ENCODE data around the gene ARID2. TPM values are rescaled to one million over a fixed set of nuclear protein-coding genes. Genes with fewer than 3 reads are reported as not detected.

Gene ARID2
- polyA plus RNA-seq, 1 donor (not counting 4 experiments of a cell fraction or from before 2014, with no cell fraction given), result 15.1 TPM

DNA sequence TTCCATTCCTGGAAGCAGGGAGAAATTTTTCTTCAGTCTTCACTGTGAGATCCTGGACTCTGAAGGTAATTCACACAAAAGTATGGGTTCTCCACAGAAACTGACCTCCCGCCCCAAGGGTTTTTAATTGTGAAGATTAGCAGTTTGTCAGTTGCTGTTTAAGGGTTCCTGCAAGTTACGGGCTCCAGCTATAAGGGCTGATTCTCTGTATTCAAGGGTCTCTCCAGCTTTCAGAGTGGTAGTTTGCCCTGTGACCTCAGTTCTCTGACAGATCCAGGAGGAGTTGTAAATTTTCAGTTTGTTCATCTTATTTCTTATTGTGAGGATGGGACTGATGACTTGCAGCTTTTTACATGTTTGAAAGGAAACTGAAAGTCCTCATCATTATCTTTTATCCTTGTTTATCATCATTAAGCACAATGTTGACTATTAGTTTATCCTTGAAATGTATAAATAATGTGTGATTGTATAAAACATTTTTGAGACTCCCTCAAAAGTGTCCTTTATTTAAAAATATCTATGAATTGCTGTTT, 149.9 kb downstream of the ARID2 start:
- Histone ChIP-seq H3K9me1 (ENCODE audit: control insufficient read depth, extremely low read depth, insufficient read depth, low read length) (no peaks in the 10 kb centered on the region), H3K27me3 (ENCODE audit: control insufficient read depth, extremely low read depth, insufficient read depth, low read length) (no peaks in the 10 kb centered on the region), H3K79me2 (ENCODE audit: control insufficient read depth, insufficient read depth, low read length) (no peaks in the 10 kb centered on the region), H3K4me3 (ENCODE audit: control insufficient read depth in 2 of 3, extremely low read depth in 1 of 3, insufficient read depth in 2 of 3, low read depth in 1 of 3, low read length in 3 of 3) (no peak overlapping the region), H3K4me1 (ENCODE audit: control insufficient read depth, extremely low read depth, insufficient read depth, low read length) (no peaks in the 10 kb centered on the region), H2AFZ (ENCODE audit: control insufficient read depth, low read length) (no peak overlapping the region), H3K4me2 (ENCODE audit: control insufficient read depth, extremely low read depth, insufficient read depth, low read depth, low read length) (no peak overlapping the region), H3K9me3 (ENCODE audit: control insufficient read depth, low read depth, low read length) (no peaks in the 10 kb centered on the region), H3K27ac (ENCODE audit: control insufficient read depth, insufficient read depth, low read length) (no peak overlapping the region), H3K36me3 (ENCODE audit: control insufficient read depth in 2 of 2, extremely low read depth in 1 of 2, insufficient read depth in 2 of 2, low read length in 2 of 2) (peaks cover 0 to 5% of the 10 kb centered on the region in 2 experiments), H4K20me1 (ENCODE audit: control insufficient read depth, extremely low read depth, insufficient read depth, low read length) (no peaks in the 10 kb centered on the region), H3K9ac (ENCODE audit: control insufficient read depth, extremely low read depth, insufficient read depth, low read length) (no peak overlapping the region)
- TF ChIP-seq CTCF (optimal IDR thresholded peaks at IDR 0.05 in 1 of 3, IDR thresholded peaks at IDR 0.05 in 1 of 3, conservative IDR thresholded peaks at IDR 0.05 in 1 of 3; ENCODE audit: extremely low read depth in 1 of 3, insufficient read depth in 2 of 3, low read length in 3 of 3), result no peak
- TF ChIP-seq EZH2 (IDR thresholded peaks at IDR 0.05; ENCODE audit: low read length), result no peak
- dilution Hi-C loops (cut with MboI; ENCODE audit: extremely low pct_ligation_motif_present, low sequenced_read_pairs), result no loop called here
- FAIRE-seq (no peak), DNase-seq (ENCODE audit: low read depth, low spot score) (no peak)

DNA sequence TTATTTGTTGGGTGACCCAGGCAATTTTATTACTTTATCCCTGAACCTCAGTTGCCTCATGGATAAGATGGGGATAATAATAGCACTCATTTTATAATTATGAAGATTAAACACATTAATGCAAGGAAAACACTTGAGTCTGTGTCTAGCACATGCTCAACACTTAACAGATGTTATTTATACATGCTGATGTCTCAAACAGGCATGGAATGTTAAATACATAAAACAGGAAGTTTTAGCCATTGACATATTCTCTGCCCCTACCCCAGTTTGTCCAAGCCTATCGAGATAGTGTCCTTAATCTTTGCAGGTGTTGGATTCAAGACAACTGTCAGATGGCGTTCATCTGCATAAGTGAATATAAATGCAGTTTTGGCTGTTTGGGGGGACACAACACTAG, 151.0 kb downstream of the ARID2 start:
- dilution Hi-C loops (cut with MboI; ENCODE audit: extremely low pct_ligation_motif_present, low sequenced_read_pairs), result no loop called here

More for the DNA sequence above, 151.0 kb downstream of the ARID2 start:
- Histone ChIP-seq H3K9me1 (ENCODE audit: control insufficient read depth, extremely low read depth, insufficient read depth, low read length) (no peaks in the 10 kb centered on the region), H2AFZ (ENCODE audit: control insufficient read depth, low read length) (no peak overlapping the region), H3K9me3 (ENCODE audit: control insufficient read depth, low read depth, low read length) (no peaks in the 10 kb centered on the region), H3K4me1 (ENCODE audit: control insufficient read depth, extremely low read depth, insufficient read depth, low read length) (no peaks in the 10 kb centered on the region), H3K4me3 (ENCODE audit: control insufficient read depth in 2 of 3, extremely low read depth in 1 of 3, insufficient read depth in 2 of 3, low read depth in 1 of 3, low read length in 3 of 3) (no peak overlapping the region), H3K27me3 (ENCODE audit: control insufficient read depth, extremely low read depth, insufficient read depth, low read length) (no peaks in the 10 kb centered on the region), H3K9ac (ENCODE audit: control insufficient read depth, extremely low read depth, insufficient read depth, low read length) (no peak overlapping the region), H3K79me2 (ENCODE audit: control insufficient read depth, insufficient read depth, low read length) (no peaks in the 10 kb centered on the region), H3K27ac (ENCODE audit: control insufficient read depth, insufficient read depth, low read length) (no peak overlapping the region), H3K36me3 (ENCODE audit: control insufficient read depth in 2 of 2, extremely low read depth in 1 of 2, insufficient read depth in 2 of 2, low read length in 2 of 2) (peaks cover 0 to 3% of the 10 kb centered on the region in 2 experiments), H4K20me1 (ENCODE audit: control insufficient read depth, extremely low read depth, insufficient read depth, low read length) (no peaks in the 10 kb centered on the region), H3K4me2 (ENCODE audit: control insufficient read depth, extremely low read depth, insufficient read depth, low read depth, low read length) (no peak overlapping the region)
- no peak for DNase-seq (ENCODE audit: low read depth, low spot score)
- no peak for TF ChIP-seq CTCF (optimal IDR thresholded peaks at IDR 0.05 in 1 of 3, IDR thresholded peaks at IDR 0.05 in 1 of 3, conservative IDR thresholded peaks at IDR 0.05 in 1 of 3; ENCODE audit: extremely low read depth in 1 of 3, insufficient read depth in 2 of 3, low read length in 3 of 3)
- TF ChIP-seq EZH2 (IDR thresholded peaks at IDR 0.05; ENCODE audit: low read length), result no peak
- no peak for FAIRE-seq

All from keratinocyte (primary cell).